Measurements from ENCODE around the gene MCC. TPM values are rescaled to one million over a fixed set of nuclear protein-coding genes. Genes with fewer than 3 reads are reported as not detected.

The MCC gene
- total and polyA plus RNA-seq, 7 donors: 1.4 to 13.8 (median 4.4) TPM

GRCh38 chr5:113394658-113395057 is 93.6 kb downstream of the MCC start:
- ATAC-seq (no peak), DNase-seq (no peak)
- TF ChIP-seq, protein P1, sequence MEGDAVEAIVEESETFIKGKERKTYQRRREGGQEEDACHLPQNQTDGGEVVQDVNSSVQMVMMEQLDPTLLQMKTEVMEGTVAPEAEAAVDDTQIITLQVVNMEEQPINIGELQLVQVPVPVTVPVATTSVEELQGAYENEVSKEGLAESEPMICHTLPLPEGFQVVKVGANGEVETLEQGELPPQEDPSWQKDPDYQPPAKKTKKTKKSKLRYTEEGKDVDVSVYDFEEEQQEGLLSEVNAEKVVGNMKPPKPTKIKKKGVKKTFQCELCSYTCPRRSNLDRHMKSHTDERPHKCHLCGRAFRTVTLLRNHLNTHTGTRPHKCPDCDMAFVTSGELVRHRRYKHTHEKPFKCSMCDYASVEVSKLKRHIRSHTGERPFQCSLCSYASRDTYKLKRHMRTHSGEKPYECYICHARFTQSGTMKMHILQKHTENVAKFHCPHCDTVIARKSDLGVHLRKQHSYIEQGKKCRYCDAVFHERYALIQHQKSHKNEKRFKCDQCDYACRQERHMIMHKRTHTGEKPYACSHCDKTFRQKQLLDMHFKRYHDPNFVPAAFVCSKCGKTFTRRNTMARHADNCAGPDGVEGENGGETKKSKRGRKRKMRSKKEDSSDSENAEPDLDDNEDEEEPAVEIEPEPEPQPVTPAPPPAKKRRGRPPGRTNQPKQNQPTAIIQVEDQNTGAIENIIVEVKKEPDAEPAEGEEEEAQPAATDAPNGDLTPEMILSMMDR (IDR thresholded peaks at IDR 0.05): no peak
- no peaks in the 10 kb centered on the region for H3K4me1 ChIP-seq
- intact Hi-C loops (cut with DNase I): loop anchor here in 1 of 2 donors (10.0 kb wide), 1 partner anchor 100 kb away; no protein-coding TSS in a partner anchor
- no peak overlapping the region for H3K4me3 ChIP-seq
- H3K36me3 ChIP-seq (ENCODE audit: insufficient read depth in 1 of 2, low read depth in 1 of 2): no peaks in the 10 kb centered on the region
- no peak overlapping the region for H3K27ac ChIP-seq
- peaks cover 0 to 2% (median 0%) of the 10 kb centered on the region in 3 donors for H3K27me3 ChIP-seq (ENCODE audit: insufficient read depth in 3 of 3, low read length in 2 of 3)
- H3K9me3 ChIP-seq: no peaks in the 10 kb centered on the region
- WGBS, 3 donors: 90 to 97% (median 94%) methylated on average over 2 of the region's 2 CpGs

GRCh38 chr5:113390224-113390623 is 98.0 kb downstream of the MCC start:
- H3K27me3 ChIP-seq (ENCODE audit: insufficient read depth in 3 of 3, low read length in 2 of 3): peaks cover 0 to 4% (median 0%) of the 10 kb centered on the region in 3 donors
- H3K27ac ChIP-seq: no peak overlapping the region
- DNase-seq (no peak), ATAC-seq (no peak)
- H3K4me3 ChIP-seq: no peak overlapping the region
- no peaks in the 10 kb centered on the region for H3K9me3 ChIP-seq
- no peaks in the 10 kb centered on the region for H3K36me3 ChIP-seq (ENCODE audit: insufficient read depth in 1 of 2, low read depth in 1 of 2)
- intact Hi-C loops (cut with DNase I): loop anchor here in 1 of 2 donors (10.0 kb wide), 1 partner anchor 105 kb away; no protein-coding TSS in a partner anchor
- WGBS, 3 donors: 85 to 94% (median 91%) methylated on average over 1 of the region's 1 CpG
- H3K4me1 ChIP-seq: no peaks in the 10 kb centered on the region
- TF ChIP-seq, protein P1 (IDR thresholded peaks at IDR 0.05): no peak

GRCh38 chr5:113389116-113389515 is 99.1 kb downstream of the MCC start:
- no peaks in the 10 kb centered on the region for H3K9me3 ChIP-seq
- H3K4me3 ChIP-seq: no peak overlapping the region
- intact Hi-C loops (cut with DNase I): no loop called here
- no peak for DNase-seq
- no peak overlapping the region for H3K27ac ChIP-seq
- ATAC-seq: no peak
- no peaks in the 10 kb centered on the region for H3K36me3 ChIP-seq (ENCODE audit: insufficient read depth in 1 of 2, low read depth in 1 of 2)
- H3K4me1 ChIP-seq: no peaks in the 10 kb centered on the region
- peaks cover 0 to 4% (median 0%) of the 10 kb centered on the region in 3 donors for H3K27me3 ChIP-seq (ENCODE audit: insufficient read depth in 3 of 3, low read length in 2 of 3)
- 94 to 98% (median 96%) methylated on average over 4 of the region's 4 CpGs for WGBS, 3 donors
- TF ChIP-seq, protein P1 (IDR thresholded peaks at IDR 0.05): no peak

DNA sequence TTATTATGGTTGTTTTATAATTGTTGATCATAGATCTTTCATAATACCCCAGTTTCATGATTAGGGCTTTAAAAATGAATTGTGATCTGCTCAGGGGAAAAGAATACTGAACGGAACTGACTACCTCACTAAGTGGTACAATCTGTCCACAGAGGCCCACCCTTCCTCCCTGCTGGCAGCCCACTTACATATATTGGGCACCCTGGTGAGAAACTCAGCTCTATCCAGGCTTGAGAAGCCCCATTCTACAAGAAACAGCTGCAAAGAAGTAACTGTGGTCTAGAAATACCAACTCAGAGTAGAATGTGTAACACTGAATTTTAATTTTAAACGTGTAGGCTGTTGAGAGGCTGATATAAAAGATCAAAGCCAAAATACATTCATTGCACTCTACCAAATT is 100.4 kb downstream of the MCC start:
- Histone ChIP-seq H3K4me1 (no peaks in the 10 kb centered on the region), H3K4me3 (no peak overlapping the region), H3K27me3 (ENCODE audit: insufficient read depth in 3 of 3, low read length in 2 of 3) (peaks cover 0 to 4% (median 0%) of the 10 kb centered on the region in 3 donors), H3K27ac (no peak overlapping the region), H3K9me3 (no peaks in the 10 kb centered on the region), H3K36me3 (ENCODE audit: insufficient read depth in 1 of 2, low read depth in 1 of 2) (no peaks in the 10 kb centered on the region)
- WGBS, 3 donors: 60 to 71% (median 68%) methylated on average over 2 of the region's 2 CpGs
- intact Hi-C loops (cut with DNase I): no loop called here
- no peak for DNase-seq
- TF ChIP-seq, protein P1 (IDR thresholded peaks at IDR 0.05): no peak
- ATAC-seq: no peak

DNA sequence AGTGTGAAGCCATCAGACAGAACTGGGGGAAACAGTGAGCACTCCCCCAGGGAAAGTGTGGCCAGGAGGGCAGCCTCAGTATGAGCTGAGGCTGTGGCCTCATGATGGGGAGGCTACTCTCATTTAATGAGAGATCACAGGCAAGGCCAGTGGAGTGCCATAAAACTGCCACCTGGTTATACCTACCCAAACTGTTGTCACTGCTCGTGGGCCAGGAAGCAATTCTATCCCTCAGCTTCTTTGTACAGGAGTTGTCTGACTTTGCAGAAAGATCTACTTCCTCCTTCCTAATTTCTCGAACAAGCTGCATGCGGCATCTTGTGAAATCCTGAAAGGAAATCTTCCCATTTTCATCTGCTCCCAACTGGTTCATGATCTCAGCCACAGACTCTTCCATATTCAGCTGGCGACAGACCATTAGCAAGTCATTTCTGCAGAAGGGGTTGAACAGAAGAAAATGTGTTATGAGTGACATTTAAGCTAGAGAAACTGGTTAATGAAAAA is 103.4 kb downstream of the MCC start:
- intact Hi-C loops (cut with DNase I): no loop called here
- Histone ChIP-seq H3K4me3 (no peak overlapping the region), H3K36me3 (ENCODE audit: insufficient read depth in 1 of 2, low read depth in 1 of 2) (no peaks in the 10 kb centered on the region), H3K27ac (no peak overlapping the region), H3K4me1 (no peaks in the 10 kb centered on the region), H3K27me3 (ENCODE audit: insufficient read depth in 3 of 3, low read length in 2 of 3) (peaks cover 0 to 4% (median 0%) of the 10 kb centered on the region in 3 donors), H3K9me3 (no peaks in the 10 kb centered on the region)
- DNase-seq (no peak), ATAC-seq (no peak)
- TF ChIP-seq, protein P1 (IDR thresholded peaks at IDR 0.05): no peak
- 78 to 83% (median 80%) methylated on average over 4 of the region's 4 CpGs for WGBS, 3 donors

Measured in psoas muscle (tissue), 8 donors.